Suprapubic skin (tissue), 4 donors: ENCODE results near the gene TAS1R1. TPM values are rescaled to one million over a fixed set of nuclear protein-coding genes. Genes with fewer than 3 reads are reported as not detected.

Experiments
- DNase-seq, 2 donors: peaks; one replicate each; pipeline ENCODE4 v3.0.0-alpha.2; 2019; ENCODE audit warnings: low spot score in 2 of 2
- H3K27ac ChIP-seq: fragments of 200-600 bp; sonication (generic); one replicate; pipeline ENCODE4 v1.5.1; 2019
- H3K27me3 ChIP-seq: fragments of 200-600 bp; sonication (generic); one replicate; pipeline ENCODE4 v1.5.1; 2019
- H3K36me3 ChIP-seq: fragments of 200-600 bp; sonication (generic); one replicate; pipeline ENCODE4 v1.5.1; 2019
- H3K4me1 ChIP-seq: fragments of 200-600 bp; sonication (generic); one replicate; pipeline ENCODE4 v1.5.1; 2019
- H3K4me3 ChIP-seq: fragments of 200-600 bp; sonication (generic); one replicate; pipeline ENCODE4 v1.5.1; 2019; ENCODE audit warnings: mild to moderate bottlenecking
- H3K9me3 ChIP-seq: fragments of 200-600 bp; sonication (generic); one replicate; pipeline ENCODE4 v1.5.1; 2019
- EP300 ChIP-seq: sonication (generic); formaldehyde crosslinking; IDR thresholded peaks from one replicate; pipeline ENCODE4 v1.6.1; 2017; ENCODE audit warnings: antibody characterized with exemption
- POLR2A ChIP-seq, 2 donors: fragments of 450-650 bp; IDR thresholded peaks; one replicate each; pipeline ENCODE4 v1.6.1; 2017; ENCODE audit warnings: antibody characterized with exemption in 2 of 2, mild to moderate bottlenecking in 2 of 2, moderate library complexity in 2 of 2
- POLR2AphosphoS5 ChIP-seq, 3 donors: sonication (generic); formaldehyde crosslinking; IDR thresholded peaks; one replicate each; pipeline ENCODE4 v1.6.1; 2017; ENCODE audit warnings: antibody characterized with exemption in 3 of 3
- WGBS: methylation state at CpG from one replicate; pipeline ENCODE4 v1.1.5; 2018; 5-methylcytosine and 5-hydroxymethylcytosine counted together
- total RNA-seq, 4 donors: library from RNA; depleted of rRNA; stranded (reverse); fragments of >200 nt; gene quantifications; one replicate each; pipeline ENCODE4 v1.1.0, GENCODE V29; 2016
- TF ChIP-seq, protein P1 (sequence below), 2 donors: fragments of 200-600 bp in 1 of 2; fragments of 450-650 bp in 1 of 2; sonication (generic) in 1 of 2; IDR thresholded peaks; one replicate each; pipeline ENCODE4 v1.5.1; 2016 to 2019; ENCODE audit warnings: antibody characterized with exemption in 2 of 2, mild to moderate bottlenecking in 1 of 2, moderate library complexity in 1 of 2

Gene TAS1R1
- total RNA-seq, 4 donors from 2014 or later, result 0.40 to 0.45 TPM; not detected in 2

DNA sequence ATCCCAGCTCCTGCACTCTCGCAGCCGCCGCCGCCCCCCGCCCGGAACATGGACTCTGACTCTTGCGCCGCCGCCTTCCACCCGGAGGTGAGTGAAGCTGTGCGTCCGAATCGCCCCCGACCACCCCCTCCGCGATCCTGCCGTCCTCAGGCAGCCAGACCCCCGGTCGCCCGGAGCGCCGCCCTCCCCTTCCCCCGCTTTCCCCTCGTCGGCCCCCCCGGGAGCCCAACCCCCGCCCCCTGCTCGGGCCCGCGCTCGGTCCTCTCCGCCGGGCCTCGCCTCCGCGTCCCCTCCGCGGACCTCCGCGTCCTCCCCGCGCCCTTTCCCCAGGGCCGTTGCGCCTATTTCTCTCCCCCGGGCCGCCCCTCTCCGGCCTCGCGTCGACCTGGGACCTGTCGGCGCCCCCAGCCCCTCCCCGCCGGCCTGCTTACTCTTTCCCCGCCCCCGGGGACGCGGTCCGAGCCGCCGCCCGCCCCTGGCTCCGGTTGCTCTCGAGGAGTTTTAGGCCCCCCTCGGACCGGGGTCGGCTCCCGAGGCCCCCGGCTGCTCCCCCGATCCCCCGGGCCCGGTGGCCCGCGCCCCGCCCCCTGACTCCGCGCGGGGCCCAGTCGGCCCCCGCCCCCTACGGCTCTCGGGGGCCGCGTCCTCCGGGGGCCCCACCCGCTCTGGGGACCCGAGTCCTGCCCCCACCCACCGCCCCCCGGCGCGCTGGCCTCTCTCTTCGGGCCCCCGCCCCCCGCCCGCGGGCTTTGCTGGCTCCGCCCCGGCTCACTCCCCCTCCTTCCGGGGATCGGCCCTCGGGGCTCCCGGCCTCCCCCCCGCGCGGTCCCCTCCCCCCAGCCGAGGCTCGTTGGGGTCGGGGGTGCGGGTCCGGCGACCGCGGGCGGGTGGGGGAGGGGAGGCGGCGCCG, 59.2 kb downstream of the TAS1R1 start:
- Histone ChIP-seq H3K4me3 (peak overlapping the region; percentile 90), H3K9me3 (no peaks in the 10 kb centered on the region), H3K27me3 (no peaks in the 10 kb centered on the region), H3K27ac (peak overlapping the region; percentile 99), H3K36me3 (peaks cover 12% of the 10 kb centered on the region), H3K4me1 (peaks cover 42% of the 10 kb centered on the region)
- TF ChIP-seq, protein P1, sequence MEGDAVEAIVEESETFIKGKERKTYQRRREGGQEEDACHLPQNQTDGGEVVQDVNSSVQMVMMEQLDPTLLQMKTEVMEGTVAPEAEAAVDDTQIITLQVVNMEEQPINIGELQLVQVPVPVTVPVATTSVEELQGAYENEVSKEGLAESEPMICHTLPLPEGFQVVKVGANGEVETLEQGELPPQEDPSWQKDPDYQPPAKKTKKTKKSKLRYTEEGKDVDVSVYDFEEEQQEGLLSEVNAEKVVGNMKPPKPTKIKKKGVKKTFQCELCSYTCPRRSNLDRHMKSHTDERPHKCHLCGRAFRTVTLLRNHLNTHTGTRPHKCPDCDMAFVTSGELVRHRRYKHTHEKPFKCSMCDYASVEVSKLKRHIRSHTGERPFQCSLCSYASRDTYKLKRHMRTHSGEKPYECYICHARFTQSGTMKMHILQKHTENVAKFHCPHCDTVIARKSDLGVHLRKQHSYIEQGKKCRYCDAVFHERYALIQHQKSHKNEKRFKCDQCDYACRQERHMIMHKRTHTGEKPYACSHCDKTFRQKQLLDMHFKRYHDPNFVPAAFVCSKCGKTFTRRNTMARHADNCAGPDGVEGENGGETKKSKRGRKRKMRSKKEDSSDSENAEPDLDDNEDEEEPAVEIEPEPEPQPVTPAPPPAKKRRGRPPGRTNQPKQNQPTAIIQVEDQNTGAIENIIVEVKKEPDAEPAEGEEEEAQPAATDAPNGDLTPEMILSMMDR (IDR thresholded peaks at IDR 0.05), result no peak
- TF ChIP-seq POLR2AphosphoS5 (IDR thresholded peaks at IDR 0.05), result no peak
- no peak for TF ChIP-seq EP300
- TF ChIP-seq POLR2A (IDR thresholded peaks at IDR 0.05), result no peak
- WGBS, result 0% methylated on average over 1 of the region's 117 CpGs
- peak in 1 of 2 donors; percentile 89 for DNase-seq

DNA sequence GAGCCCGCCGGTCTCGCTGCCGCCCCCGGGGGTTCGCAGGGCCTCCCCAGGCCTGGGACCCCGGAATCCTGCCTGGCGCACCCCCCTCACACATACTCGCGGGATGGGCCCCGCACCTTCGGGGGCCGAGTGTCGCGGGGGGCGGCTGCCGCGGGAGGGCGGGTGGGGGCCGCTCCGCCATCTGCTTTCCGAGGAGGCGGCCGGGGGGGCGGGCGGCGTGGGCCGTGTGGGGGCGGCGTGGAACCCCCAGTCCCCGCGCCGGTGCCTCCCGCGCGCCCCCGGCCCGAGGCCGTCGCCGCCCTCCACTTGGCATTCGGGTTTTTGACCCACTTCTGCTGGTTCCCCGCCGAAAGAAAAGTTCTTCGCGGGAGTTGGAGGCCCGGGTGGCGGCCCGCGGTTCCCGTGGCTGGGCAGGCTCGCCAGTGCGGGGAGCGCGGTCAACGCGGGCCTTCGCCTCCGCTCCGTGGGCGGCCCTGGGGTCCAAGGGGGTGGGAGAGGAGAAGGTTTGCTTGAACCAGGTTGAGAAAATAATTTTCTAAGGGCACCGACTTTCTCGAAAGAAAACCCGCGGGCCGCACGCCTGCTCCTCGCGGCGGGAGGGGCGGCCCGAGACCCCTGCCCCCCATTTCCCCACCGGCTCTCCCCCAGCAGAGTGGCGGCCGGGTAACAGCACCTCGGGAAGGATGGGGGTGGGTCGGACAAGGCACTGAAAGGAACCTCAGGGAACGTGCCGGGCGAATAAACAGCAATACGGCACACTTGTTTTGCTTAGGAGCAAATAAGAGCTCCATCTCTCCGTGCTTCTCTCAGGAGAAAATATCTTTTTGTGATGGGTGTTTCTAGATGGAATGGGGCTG, 60.0 kb downstream of the TAS1R1 start:
- no peaks in the 10 kb centered on the region for H3K9me3 ChIP-seq
- TF ChIP-seq POLR2AphosphoS5 (IDR thresholded peaks at IDR 0.05) (no peak), POLR2A (IDR thresholded peaks at IDR 0.05) (no peak), EP300 (no peak)
- TF ChIP-seq, protein P1 (IDR thresholded peaks at IDR 0.05), result no peak
- H3K4me3 ChIP-seq, result peak overlapping the region; percentile 90
- no peaks in the 10 kb centered on the region for H3K27me3 ChIP-seq
- no peak for DNase-seq
- peak overlapping the region; percentile 99 for H3K27ac ChIP-seq
- peaks cover 20% of the 10 kb centered on the region for H3K36me3 ChIP-seq
- 4% methylated on average over 24 of the region's 82 CpGs for WGBS
- H3K4me1 ChIP-seq, result peaks cover 33% of the 10 kb centered on the region

DNA sequence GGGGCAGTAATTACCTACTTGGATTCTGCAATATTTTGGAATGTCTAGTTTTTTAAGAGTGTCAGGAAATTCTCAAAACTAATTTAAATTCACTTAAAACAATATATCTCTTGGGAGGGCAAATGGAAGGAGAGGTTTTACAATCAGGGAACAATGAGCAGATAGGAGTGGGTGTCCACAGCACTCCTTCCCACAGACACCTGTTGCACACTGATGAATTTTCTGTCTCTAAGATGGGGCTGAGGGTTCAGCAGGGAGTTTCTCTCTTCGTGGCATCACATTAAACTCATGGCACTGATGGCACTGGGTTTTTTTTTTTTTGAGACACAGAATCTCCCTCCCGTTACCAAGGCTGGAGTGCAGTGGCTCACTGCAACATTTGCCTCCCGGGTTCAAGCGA, 63.9 kb downstream of the TAS1R1 start:
- no peaks in the 10 kb centered on the region for H3K9me3 ChIP-seq
- no peak overlapping the region for H3K4me3 ChIP-seq
- H3K4me1 ChIP-seq, result peaks cover 13% of the 10 kb centered on the region
- H3K27me3 ChIP-seq, result no peaks in the 10 kb centered on the region
- peaks cover 43% of the 10 kb centered on the region for H3K36me3 ChIP-seq
- TF ChIP-seq POLR2A (IDR thresholded peaks at IDR 0.05) (no peak), POLR2AphosphoS5 (IDR thresholded peaks at IDR 0.05) (no peak), EP300 (no peak)
- TF ChIP-seq, protein P1 (IDR thresholded peaks at IDR 0.05), result no peak
- 94% methylated on average over 4 of the region's 4 CpGs for WGBS
- no peak overlapping the region for H3K27ac ChIP-seq
- DNase-seq, result no peak

DNA sequence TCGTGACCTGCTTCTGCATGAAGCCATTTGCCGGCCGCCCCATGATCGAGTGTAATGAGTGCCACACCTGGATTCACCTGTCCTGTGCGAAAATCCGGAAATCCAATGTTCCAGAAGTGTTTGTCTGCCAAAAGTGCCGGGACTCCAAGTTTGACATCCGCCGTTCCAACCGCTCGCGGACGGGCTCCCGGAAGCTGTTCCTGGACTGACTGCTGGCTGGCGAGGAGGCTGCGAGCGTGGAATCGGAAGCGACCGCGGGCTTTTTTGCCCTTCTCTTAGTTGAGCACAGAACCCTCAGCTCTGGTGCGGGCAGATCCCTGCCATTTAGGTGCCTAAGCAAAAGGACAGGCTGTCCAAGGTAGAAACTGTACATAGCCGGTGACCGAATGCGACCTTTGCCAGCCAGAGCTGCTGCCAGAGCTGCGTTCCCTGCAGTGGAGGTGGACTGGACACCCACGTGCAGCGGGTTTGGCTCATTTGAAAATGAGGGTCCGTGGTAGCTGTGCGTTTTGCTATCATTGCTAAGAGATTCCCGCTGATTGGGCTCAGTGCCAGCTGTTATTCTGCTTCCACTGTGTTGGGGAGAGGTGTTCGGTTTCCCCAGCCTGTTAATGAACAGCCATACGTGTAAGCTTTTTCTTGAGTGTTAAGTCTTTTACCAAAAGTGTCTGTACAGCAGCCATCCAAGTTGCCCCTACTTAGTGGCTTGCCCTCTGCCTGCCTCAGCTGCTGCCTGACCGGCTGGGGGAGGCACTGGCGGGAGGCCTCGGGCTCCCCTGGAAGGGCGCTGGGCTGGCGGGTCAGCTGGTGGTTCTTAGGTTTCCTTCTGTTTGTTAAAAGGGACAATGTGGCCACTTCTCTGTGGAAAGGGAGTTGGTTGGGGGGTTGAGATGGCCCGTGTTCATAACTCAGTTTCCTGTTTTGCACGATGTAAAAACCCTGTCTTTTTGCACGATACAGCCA, 66.6 kb downstream of the TAS1R1 start:
- H3K9me3 ChIP-seq, result no peaks in the 10 kb centered on the region
- H3K4me1 ChIP-seq, result peaks cover 20% of the 10 kb centered on the region
- no peaks in the 10 kb centered on the region for H3K27me3 ChIP-seq
- no peak overlapping the region for H3K4me3 ChIP-seq
- no peak overlapping the region for H3K27ac ChIP-seq
- TF ChIP-seq, protein P1 (IDR thresholded peaks at IDR 0.05), result no peak
- no peak for TF ChIP-seq POLR2AphosphoS5 (IDR thresholded peaks at IDR 0.05)
- TF ChIP-seq EP300, result no peak
- no peak for TF ChIP-seq POLR2A (IDR thresholded peaks at IDR 0.05)
- WGBS, result 88% methylated on average over 35 of the region's 41 CpGs
- peaks cover 43% of the 10 kb centered on the region for H3K36me3 ChIP-seq
- no peak for DNase-seq
